Left forelimb (tissue), 1 donor: ENCODE data around the gene VAT1.
"Not testable (repeated sequence)": the region's sequence is repeated elsewhere in the genome, so short reads cannot be mapped to it uniquely, and the experiment has no call there.

Source experiments
- DNase-seq: peaks from one replicate; pipeline ENCODE4 v3.0.0-alpha.2; 2018; ENCODE audit warnings: low spot score

The VAT1 gene

GRCh38 chr17:43006639-43007551 is 15.3 kb downstream of the VAT1 start, which contains the start of gene IFI35:
Gene IFI35 (plus strand): TSS chr17:43006784. CDS start chr17:43006948, 164 bp downstream.
- DNase-seq = peak; percentile 86

- DNase-seq = no peak
Measured at GRCh38 chr17:43003542-43004172, 18.5 kb downstream of the VAT1 start.

GRCh38 chr17:43000894-43001293 is 21.3 kb downstream of the VAT1 start:
- DNase-seq = not testable (repeated sequence)

- DNase-seq = no peak
Measured at GRCh38 chr17:42999003-42999525, 23.1 kb downstream of the VAT1 start.

- peak; percentile 99 for DNase-seq
Measured at GRCh38 chr17:42997984-42998938, 23.9 kb downstream of the VAT1 start, which contains the start of gene RPL27. Gene RPL27 (plus strand): TSS chr17:42998419. CDS start chr17:42998751, 332 bp downstream.

- no peak for DNase-seq
Measured at GRCh38 chr17:42997390-42997983, 24.7 kb downstream of the VAT1 start.

- DNase-seq = not testable (repeated sequence)
Measured at GRCh38 chr17:42993913-42994312, 28.3 kb downstream of the VAT1 start.

GRCh38 chr17:42992872-42993271 is 29.3 kb downstream of the VAT1 start:
- no peak for DNase-seq

- DNase-seq = no peak
Measured at GRCh38 chr17:42991471-42991870, 30.7 kb downstream of the VAT1 start.

GRCh38 chr17:42989726-42990652 is 32.2 kb downstream of the VAT1 start:
- DNase-seq = no peak

- no peak for DNase-seq
Measured at GRCh38 chr17:42989141-42989540, 33.0 kb downstream of the VAT1 start.

- DNase-seq = no peak
Measured at GRCh38 chr17:42985225-42985624, 37.0 kb downstream of the VAT1 start.

GRCh38 chr17:42982266-42982665 is 39.9 kb downstream of the VAT1 start:
- DNase-seq = no peak

- DNase-seq = no peak
Measured at GRCh38 chr17:42980766-42981397, 41.3 kb downstream of the VAT1 start.

- DNase-seq = peak; percentile 92
Measured at GRCh38 chr17:42980274-42980765, 41.9 kb downstream of the VAT1 start, which contains the start of gene RUNDC1. Gene RUNDC1 (plus strand): TSS chr17:42980565. CDS start chr17:42980577, 12 bp downstream.

- DNase-seq = peak; percentile 70
Measured at GRCh38 chr17:42979511-42980273, 42.5 kb downstream of the VAT1 start, which contains the start of gene PTGES3L. Gene PTGES3L (minus strand): TSS chr17:42980080. CDS start chr17:42980053, 27 bp downstream.

- DNase-seq = not testable (repeated sequence)
Measured at GRCh38 chr17:42975701-42976100, 46.5 kb downstream of the VAT1 start.

- DNase-seq = no peak
Measured at GRCh38 chr17:42975265-42975664, 46.9 kb downstream of the VAT1 start.
